ENCODE data around the gene ACAT2. TPM values are rescaled to one million over a fixed set of nuclear protein-coding genes. Genes with fewer than 3 reads are reported as not detected.
"Not testable (repeated sequence)": the region's sequence is repeated elsewhere in the genome, so short reads cannot be mapped to it uniquely, and the experiment has no call there.

Gene ACAT2
- total RNA-seq, 1 experiment from 2014 or later: 45.2 TPM

DNA sequence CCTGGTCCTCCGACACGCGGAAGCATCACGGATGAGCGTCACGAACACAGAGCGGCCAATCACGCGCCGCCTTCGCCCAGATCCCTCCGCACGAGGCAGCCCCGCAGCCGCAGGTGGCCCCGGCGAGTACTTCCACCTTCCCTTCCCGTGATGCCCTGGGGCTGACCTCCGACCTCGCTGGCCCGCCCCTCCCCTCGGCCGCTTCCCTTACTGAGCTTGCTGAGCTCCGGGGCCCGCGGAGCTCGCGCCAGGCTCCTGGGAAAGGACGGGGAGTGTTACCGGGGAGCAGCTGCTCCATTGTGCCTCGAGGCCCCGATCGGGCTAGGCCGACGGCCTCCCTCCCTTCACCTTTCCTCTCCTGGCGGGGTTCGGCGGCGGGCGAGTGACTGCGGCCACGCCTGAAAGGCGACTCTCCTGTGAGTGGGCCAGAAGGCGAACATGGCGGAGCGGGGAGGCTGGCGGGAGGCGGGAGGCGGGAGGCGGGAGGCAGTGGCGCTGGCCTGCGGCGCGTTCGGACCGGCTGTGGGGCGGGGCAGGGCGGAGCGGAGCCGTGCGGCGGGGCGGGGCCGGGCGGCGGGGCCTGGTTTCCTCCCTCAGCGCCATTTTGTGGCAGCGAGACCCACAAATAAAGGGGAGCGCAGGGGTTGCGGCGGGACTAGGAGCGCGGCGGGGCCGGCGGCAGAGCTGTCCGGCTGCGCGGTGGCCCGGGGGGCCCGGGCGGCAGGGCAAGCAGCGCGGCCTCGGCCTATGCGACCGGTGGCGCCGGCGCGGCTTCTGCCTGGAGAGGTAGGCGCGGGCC, 34.7 kb upstream of the ACAT2 start, which contains the start of gene WTAP:
Gene WTAP, plus strand, starts transcription at position 589 of the 799 bp plus-strand sequence. CDS start 8,760 bp downstream, outside the sequence.
- Histone ChIP-seq H3K36me3 (peaks cover 47% of the 10 kb centered on the region), H3K27me3 (no peaks in the 10 kb centered on the region), H3K9me3 (no peaks in the 10 kb centered on the region), H3K4me3 (peak within 1 kb of the TSS; percentile 99)
- peak; percentile 98 for DNase-seq

DNA sequence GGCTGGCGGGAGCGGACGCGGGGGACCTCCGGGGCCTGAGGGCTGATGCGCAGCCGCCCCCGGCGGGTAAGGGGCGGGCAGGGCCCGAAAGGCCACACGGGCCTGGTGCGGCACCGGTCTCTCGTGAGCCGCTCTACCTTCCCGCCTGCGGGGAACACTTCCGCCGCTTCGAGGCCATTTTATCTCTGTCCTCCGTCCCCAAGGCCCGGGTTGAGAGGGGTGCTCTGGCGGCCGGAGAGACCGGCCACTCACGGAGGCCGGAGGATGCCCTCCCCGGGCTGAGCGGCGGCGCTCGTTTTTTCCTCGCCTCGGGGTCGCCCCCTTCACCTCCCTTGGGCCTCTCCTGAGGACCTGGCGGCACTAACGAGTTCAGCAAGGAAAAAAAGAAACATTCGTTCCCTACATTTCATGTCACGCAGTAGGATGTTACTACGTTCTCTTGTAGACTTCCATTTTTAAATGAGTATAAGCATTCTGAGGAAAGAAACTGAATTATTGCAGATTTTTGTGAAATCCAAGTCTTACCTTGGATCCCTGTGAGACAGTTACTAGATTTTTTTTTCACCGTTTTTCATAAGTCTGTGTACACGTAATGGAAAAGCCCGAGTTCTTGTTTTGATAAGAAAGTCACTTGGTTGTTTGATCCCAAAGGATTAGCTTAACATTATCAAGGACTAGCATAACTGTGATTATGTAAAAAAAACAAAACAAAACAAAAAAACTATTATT, 34.0 kb upstream of the ACAT2 start:
- H3K9me3 ChIP-seq: no peaks in the 10 kb centered on the region
- peak overlapping the region; percentile 99 for H3K4me3 ChIP-seq
- peaks cover 45% of the 10 kb centered on the region for H3K36me3 ChIP-seq
- H3K27me3 ChIP-seq: no peaks in the 10 kb centered on the region
- DNase-seq: no peak

DNA sequence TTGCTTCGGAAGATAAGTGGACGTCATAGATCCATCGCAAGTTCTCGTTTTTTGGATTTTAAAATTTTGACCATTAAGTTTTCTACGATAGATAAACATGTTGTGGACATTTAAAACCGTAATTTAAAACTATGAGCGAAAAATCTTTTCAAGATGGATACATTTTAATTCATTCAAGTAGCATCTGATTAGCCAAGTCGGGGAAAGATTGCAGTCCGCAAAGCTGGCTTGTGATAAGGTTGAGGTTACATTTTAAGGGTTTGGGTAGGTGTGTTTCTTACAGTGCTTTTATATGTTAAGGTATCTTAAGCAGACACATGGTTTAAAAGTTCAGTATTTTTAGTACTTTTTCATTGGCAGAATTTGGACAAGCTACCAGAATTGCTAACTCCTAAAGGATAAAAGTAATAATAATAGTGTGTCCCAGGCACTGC, 33.3 kb upstream of the ACAT2 start:
- DNase-seq: no peak
- no peaks in the 10 kb centered on the region for H3K9me3 ChIP-seq
- H3K36me3 ChIP-seq: peaks cover 44% of the 10 kb centered on the region
- peak overlapping the region; percentile 99 for H3K4me3 ChIP-seq
- H3K27me3 ChIP-seq: no peaks in the 10 kb centered on the region

DNA sequence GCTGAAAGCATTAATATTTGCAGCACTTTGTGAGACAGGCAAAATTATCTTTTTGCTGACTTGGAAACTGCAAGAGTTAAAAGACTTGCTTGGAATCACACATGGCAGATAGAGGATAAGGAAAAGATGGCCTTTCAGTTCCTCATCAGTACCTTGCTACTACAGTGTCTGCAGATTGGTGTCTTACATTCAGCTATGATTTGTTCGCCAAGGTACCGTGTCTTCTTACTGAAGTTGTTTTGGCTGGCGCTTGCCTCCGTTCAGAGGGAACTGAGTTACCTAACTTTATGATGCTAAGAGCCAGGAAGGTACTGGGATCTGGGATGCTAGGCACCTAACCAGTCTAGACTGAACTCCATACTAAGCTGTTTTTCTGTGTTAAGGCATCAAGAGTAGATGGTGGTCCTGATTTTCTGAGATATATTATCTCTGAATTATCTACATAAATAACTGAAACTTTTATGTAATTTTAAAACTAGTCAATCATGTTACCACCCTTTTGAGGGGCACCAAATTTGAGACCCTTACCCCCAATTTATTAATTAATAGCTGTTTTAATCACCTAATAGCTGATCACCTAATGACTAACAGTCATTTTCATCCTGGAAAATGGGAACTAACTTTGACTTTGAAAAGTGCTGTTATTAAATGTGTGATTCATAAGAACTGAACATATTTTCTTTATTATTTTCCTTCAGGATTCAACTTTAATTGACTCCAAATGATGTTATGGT, 32.1 kb upstream of the ACAT2 start:
- DNase-seq: no peak
- H3K4me3 ChIP-seq: peak overlapping the region; percentile 99
- no peaks in the 10 kb centered on the region for H3K27me3 ChIP-seq
- H3K36me3 ChIP-seq: peaks cover 39% of the 10 kb centered on the region
- no peaks in the 10 kb centered on the region for H3K9me3 ChIP-seq

DNA sequence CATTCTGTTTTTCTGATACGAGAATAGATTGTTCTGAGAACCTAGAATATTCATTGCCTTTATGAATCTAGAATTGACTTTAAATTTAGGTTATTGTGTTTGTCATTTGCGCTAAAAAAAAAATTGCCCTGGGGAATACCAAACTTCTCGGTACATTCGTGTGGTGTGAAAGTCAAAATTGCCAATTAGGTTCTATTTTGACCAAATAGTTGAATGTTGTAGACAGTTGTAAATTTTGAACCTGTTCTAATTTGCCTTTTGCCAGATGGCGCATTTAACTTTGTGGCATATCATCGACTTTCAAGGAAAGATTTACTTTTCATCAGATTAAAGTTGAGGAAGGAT, 31.5 kb upstream of the ACAT2 start:
- Histone ChIP-seq H3K4me3 (no peak overlapping the region), H3K27me3 (no peaks in the 10 kb centered on the region), H3K9me3 (no peaks in the 10 kb centered on the region), H3K36me3 (peaks cover 35% of the 10 kb centered on the region)
- DNase-seq: no peak

DNA sequence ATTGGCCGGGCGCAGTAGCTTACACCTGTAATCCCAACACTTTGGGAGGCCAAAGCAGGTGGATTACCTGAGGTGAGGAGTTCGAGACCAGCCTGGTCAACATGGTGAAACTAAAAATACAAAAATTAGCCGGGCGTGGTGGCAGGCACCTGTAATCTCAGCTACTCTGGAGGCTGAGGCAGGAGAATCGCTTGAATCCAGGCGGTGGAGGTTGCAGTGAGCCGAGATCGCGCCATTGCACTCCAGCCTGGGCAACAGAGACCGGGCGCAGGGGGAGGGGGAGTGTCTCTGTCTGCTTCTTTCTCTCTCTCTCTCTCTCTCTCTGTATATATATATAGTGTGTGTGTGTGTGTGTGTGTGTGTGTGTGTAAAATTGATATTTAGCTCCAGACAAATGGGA, 29.3 kb upstream of the ACAT2 start:
- H3K36me3 ChIP-seq: peaks cover 36% of the 10 kb centered on the region
- H3K9me3 ChIP-seq, H3K27me3 ChIP-seq, H3K4me3 ChIP-seq, DNase-seq: not testable (repeated sequence)

DNA sequence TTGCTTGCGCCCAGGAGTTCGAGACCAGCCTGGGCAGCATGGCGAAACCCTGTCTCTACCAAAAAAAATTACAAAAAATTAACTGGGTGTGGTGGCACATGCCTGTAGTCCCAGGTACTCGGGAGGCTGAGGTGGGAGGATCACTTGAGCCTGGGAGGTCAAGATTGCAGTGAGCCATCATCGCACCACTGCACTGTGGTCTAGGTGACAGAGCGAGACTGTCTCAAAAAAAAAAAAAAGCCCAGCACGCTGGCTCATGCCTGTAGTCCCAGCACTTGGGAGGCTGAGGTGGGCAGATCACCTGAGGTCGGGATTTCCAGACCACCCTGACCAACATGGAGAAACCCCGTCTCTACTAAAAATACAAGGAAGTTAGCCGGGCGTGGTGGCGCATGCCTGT, 28.4 kb upstream of the ACAT2 start:
- H3K9me3 ChIP-seq, H3K4me3 ChIP-seq, DNase-seq, H3K27me3 ChIP-seq: not testable (repeated sequence)
- peaks cover 43% of the 10 kb centered on the region for H3K36me3 ChIP-seq

DNA sequence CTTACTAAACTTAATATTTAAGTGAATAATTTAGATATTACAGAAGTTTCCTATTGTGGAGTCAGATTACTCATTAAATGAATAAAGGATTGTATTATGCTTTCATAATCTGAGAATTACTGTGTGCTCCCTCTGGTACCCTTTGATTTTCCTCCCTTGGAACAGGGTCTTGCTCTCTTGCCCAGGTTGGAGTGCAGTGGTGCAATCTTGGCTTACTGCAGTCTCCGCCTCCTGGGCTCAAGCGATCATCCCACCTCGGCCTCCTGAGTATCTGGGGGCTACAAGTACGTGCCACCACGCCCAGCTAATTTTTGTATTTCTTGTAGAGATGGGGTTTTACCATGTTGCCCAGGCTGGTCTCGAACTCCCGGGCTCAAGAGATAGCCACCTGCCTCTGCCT, 24.9 kb upstream of the ACAT2 start:
- Histone ChIP-seq H3K36me3 (peaks cover 46% of the 10 kb centered on the region), H3K27me3 (no peaks in the 10 kb centered on the region), H3K9me3 (no peaks in the 10 kb centered on the region), H3K4me3 (no peak overlapping the region)
- DNase-seq: no peak

DNA sequence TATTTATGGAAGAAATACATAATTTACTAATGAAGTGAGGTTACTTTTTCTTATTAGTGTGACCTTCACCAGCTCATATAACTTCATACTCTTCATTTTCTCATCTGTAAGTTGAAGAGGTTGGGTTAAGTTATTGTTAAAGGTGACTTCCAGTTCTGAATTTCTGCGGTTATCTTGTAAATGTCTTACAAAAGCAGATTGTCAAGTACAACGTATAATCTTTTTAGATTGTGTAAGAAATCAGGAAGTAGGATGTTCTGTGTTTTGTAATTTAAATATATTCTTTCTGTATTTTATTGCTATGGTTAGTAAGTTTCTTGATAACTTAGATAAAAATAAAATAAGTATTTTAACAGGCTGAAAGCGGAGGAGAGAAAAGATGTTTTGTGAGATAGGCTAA, 22.5 kb upstream of the ACAT2 start:
- Histone ChIP-seq H3K27me3 (no peaks in the 10 kb centered on the region), H3K4me3 (no peak overlapping the region), H3K9me3 (no peaks in the 10 kb centered on the region), H3K36me3 (peaks cover 67% of the 10 kb centered on the region)
- no peak for DNase-seq

DNA sequence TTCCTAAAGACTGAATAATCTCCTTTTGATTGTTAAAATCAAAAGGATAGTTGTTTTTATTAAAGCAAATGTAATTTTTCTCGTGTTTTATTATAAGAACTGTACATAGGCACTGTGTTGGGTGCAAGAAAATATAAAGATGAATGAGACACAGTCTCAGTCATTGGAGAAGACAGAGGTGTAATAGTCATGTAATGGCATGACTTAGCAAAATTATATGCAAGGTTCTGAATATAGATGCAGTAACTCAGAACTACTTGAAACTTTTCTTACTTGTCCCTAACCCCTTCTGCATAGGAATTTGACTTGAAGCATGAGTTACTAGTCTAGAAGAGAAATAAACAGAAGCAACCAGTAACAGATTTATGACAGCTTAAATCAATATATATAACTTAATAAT, 19.7 kb upstream of the ACAT2 start:
- no peak for DNase-seq
- H3K36me3 ChIP-seq: peaks cover 89% of the 10 kb centered on the region
- H3K27me3 ChIP-seq: no peaks in the 10 kb centered on the region
- H3K9me3 ChIP-seq: no peaks in the 10 kb centered on the region
- no peak overlapping the region for H3K4me3 ChIP-seq

DNA sequence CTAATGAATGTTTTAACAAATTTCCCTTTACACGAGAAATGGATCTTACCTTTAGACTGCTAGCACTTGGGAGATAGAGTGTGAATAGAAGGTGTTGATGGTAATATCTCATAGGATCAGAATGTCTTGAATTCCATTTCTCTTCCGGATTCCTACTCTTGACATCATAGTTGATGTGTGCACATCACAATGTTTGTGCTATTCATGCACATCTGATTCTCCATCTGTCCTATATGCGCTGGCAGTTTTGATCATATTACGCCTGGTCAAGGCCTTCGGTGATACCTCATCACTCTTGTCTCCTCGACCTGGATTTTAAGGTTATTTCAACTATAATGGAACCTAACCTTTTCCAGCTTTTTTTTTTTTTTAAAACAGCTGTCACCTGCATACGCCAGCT, 16.8 kb upstream of the ACAT2 start:
- Histone ChIP-seq H3K4me3 (no peak overlapping the region), H3K36me3 (peaks cover 95% of the 10 kb centered on the region), H3K27me3 (no peaks in the 10 kb centered on the region), H3K9me3 (no peaks in the 10 kb centered on the region)
- DNase-seq: no peak

DNA sequence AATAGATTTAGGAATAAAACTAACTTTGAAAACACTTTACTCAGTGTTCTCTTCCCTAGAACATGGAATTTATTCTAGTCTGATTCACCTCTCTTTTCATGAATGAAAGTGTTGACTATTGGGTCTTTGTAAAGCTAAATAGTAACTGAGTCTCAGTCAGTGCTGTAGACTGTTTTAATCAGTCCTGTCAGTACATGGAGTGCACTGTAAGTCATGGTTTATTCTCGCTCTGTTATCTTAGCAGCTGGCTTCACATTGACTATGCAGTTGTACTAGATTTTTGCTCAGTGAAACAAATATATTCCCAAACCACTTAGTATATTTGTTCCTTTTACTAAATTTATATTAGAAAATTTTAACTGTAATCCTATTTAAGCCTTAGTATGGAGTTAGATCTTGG, 15.1 kb upstream of the ACAT2 start:
- no peaks in the 10 kb centered on the region for H3K27me3 ChIP-seq
- peaks cover 93% of the 10 kb centered on the region for H3K36me3 ChIP-seq
- no peaks in the 10 kb centered on the region for H3K9me3 ChIP-seq
- DNase-seq: no peak
- H3K4me3 ChIP-seq: no peak overlapping the region

DNA sequence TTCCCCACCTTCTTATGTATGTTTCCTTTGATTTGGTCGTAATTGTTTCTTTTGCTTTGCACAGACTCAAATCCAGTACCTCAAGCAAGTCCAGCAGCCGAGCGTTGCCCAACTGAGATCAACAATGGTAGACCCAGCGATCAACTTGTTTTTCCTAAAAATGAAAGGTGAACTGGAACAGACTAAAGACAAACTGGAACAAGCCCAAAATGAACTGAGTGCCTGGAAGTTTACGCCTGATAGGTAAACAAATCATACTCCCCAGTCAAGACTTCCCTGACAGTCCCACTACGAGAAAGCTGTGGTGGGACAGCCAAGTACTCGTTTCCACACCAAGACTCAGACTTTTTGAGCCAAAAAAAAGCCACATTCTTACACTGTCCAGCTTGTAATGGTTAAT, 13.7 kb upstream of the ACAT2 start:
- not testable (repeated sequence) for DNase-seq, H3K27me3 ChIP-seq, H3K9me3 ChIP-seq, H3K4me3 ChIP-seq
- H3K36me3 ChIP-seq: peaks cover 90% of the 10 kb centered on the region

DNA sequence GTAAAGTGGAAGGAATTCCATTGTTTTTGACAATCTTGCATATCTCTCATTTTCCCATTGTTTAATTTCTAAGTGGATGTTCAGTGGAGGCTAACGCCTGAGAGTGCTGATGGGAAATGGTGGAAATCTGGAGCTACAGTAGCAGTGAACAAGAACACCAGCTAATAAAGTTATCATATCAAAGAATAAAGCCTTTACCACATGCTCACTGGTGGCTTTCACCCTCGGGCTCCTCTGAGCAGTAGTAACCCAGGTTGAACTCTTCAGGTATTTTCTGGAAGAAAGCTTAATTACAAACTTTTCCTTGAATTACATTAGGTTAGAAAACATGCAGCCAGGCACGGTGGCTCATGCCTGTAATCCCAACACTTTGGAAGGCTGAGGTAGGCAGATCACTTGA, 10.4 kb upstream of the ACAT2 start:
- DNase-seq: no peak
- Histone ChIP-seq H3K9me3 (no peaks in the 10 kb centered on the region), H3K4me3 (no peak overlapping the region), H3K36me3 (peaks cover 87% of the 10 kb centered on the region), H3K27me3 (no peaks in the 10 kb centered on the region)

DNA sequence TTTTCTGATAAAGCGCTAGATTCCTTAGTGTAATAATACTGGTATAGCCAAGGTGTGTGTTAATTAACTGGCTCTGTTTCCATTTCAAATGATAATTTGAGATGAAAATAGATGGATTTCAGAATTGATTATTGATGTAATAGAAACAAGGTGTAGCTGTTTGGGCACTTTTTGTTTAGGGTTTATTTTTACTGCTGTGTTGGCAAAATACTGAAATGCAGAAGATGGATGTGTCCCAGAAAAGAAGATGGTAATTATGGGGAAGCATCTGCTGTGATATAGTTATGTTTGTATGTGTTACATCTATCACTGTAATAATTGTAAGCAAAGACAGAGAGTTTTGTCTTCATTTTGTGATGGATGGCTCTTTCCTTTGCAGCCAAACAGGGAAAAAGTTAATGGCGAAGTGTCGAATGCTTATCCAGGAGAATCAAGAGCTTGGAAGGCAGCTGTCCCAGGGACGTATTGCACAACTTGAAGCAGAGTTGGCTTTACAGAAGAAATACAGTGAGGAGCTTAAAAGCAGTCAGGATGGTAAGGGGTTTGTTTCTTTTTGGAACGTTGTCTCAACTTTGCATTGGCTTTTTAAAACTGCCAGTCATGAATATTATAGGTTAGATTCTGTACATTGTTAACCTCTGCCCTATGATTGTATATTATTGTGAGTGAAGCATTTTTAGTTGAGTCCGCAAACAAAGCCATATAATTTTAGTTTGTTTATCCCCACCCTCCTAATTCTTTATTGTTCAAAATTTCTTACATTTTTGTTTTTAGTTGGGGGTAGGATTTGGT, 8.6 kb upstream of the ACAT2 start:
- no peaks in the 10 kb centered on the region for H3K9me3 ChIP-seq
- peaks cover 81% of the 10 kb centered on the region for H3K36me3 ChIP-seq
- DNase-seq: no peak

DNA sequence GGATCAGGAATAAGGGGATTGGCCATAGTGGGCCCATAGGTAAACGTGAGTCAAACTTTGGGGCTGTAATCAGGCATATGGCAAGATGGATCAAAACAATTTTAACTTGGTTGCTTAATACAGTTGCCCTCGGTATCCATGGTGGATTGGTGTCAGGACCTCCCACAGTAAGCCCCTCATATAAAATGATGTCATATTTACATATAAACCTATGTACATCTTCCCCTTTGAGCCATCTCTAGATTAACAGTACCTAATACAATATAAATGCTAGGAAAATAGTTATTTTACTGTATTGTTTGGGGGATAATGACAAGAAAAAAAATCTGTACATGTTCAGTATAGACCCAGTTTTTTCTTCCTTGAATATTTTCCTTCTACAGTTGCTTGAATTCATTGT, 7.4 kb upstream of the ACAT2 start:
- H3K9me3 ChIP-seq: no peaks in the 10 kb centered on the region
- H3K4me3 ChIP-seq: no peak overlapping the region
- H3K27me3 ChIP-seq: no peaks in the 10 kb centered on the region
- no peak for DNase-seq
- peaks cover 77% of the 10 kb centered on the region for H3K36me3 ChIP-seq

More for the DNA sequence above, 8.6 kb upstream of the ACAT2 start:
- Histone ChIP-seq H3K27me3 (no peaks in the 10 kb centered on the region), H3K4me3 (no peak overlapping the region)
